ENCODE results near the gene HSPG2.

GRCh38 chr1:21887216-21887736, 49.8 kb downstream of the HSPG2 start:
- TF ChIP-seq TAF1 (IDR thresholded peaks at IDR 0.05; ENCODE audit: low read depth, low read length) (no peak), POLR2A (IDR thresholded peaks at IDR 0.05; ENCODE audit: control extremely low read depth in 1 of 2, low read depth in 2 of 2, low read length in 2 of 2) (no peak), SUZ12 (IDR thresholded peaks at IDR 0.05; ENCODE audit: low read length) (no peak), SAP30 (IDR thresholded peaks at IDR 0.05; ENCODE audit: insufficient read depth, insufficient replicate concordance, low read length) (no peak)
